KMS-11 (cell line): ENCODE data around the gene MGAT4A.

Experiments used
- H2AFZ ChIP-seq: fragments of 200-600 bp; sonication (generic); 2 replicates; pipeline ENCODE4 v1.6.1; 2016; ENCODE audit warnings: antibody characterized with exemption, mixed run types, low read depth
- H3K27ac ChIP-seq: fragments of 200-600 bp; sonication (generic); 2 replicates; pipeline ENCODE4 v1.6.1; 2016; ENCODE audit warnings: mild to moderate bottlenecking, mixed run types
- H3K27me3 ChIP-seq: fragments of 200-600 bp; sonication (generic); 2 replicates; pipeline ENCODE4 v1.6.1; 2017; ENCODE audit warnings: mild to moderate bottlenecking, low read depth, mixed run types, moderate library complexity; ENCODE audit not compliant: insufficient read depth
- H3K36me3 ChIP-seq: fragments of 200-600 bp; sonication (generic); 2 replicates; pipeline ENCODE4 v1.6.1; 2017; ENCODE audit warnings: mild to moderate bottlenecking, mixed run types; ENCODE audit not compliant: insufficient read depth
- H3K4me1 ChIP-seq: fragments of 200-600 bp; sonication (generic); 2 replicates; pipeline ENCODE4 v1.6.1; 2016; ENCODE audit warnings: mild to moderate bottlenecking, low read depth, mixed run types; ENCODE audit not compliant: poor library complexity, severe bottlenecking
- H3K4me2 ChIP-seq: fragments of 200-600 bp; sonication (generic); 2 replicates; pipeline ENCODE4 v1.7.0; 2016; ENCODE audit warnings: mild to moderate bottlenecking, mixed run types
- H3K4me3 ChIP-seq: fragments of 200-600 bp; sonication (generic); IDR thresholded peaks from 2 replicates; pipeline ENCODE4 v1.6.1; 2017; ENCODE audit warnings: low read depth, low read length, mixed read lengths; ENCODE audit not compliant: insufficient read depth
- H3K79me2 ChIP-seq: fragments of 200-600 bp; sonication (generic); 2 replicates; pipeline ENCODE4 v1.6.1; 2016; ENCODE audit warnings: low read depth, mixed run types; ENCODE audit not compliant: insufficient read depth
- H3K9ac ChIP-seq: fragments of 200-600 bp; sonication (generic); 2 replicates; pipeline ENCODE4 v1.6.1; 2016; ENCODE audit warnings: mild to moderate bottlenecking, mixed run types
- H4K20me1 ChIP-seq: fragments of 200-600 bp; sonication (generic); 2 replicates; pipeline ENCODE4 v1.6.1; 2016; ENCODE audit warnings: mild to moderate bottlenecking, mixed run types; ENCODE audit not compliant: insufficient read depth
- TF ChIP-seq, protein P1 (sequence below): fragments of 200-600 bp; sonication (generic); conservative IDR thresholded peaks from 2 replicates; pipeline ENCODE4 v1.6.1; 2017; ENCODE audit warnings: low read depth, mild to moderate bottlenecking, antibody characterized with exemption, low read length, moderate library complexity, mixed read lengths

Gene MGAT4A

GRCh38 chr2:98695255-98695654 lies 35.7 kb downstream of the MGAT4A start:
- Histone ChIP-seq H3K27ac (no peak overlapping the region), H3K4me2 (no peak overlapping the region), H3K4me1 (no peaks in the 10 kb centered on the region), H3K4me3 (no peak overlapping the region), H2AFZ (no peak overlapping the region), H3K9ac (no peak overlapping the region), H4K20me1 (no peaks in the 10 kb centered on the region), H3K36me3 (no peaks in the 10 kb centered on the region), H3K79me2 (no peaks in the 10 kb centered on the region), H3K27me3 (no peaks in the 10 kb centered on the region)
- TF ChIP-seq, protein P1, sequence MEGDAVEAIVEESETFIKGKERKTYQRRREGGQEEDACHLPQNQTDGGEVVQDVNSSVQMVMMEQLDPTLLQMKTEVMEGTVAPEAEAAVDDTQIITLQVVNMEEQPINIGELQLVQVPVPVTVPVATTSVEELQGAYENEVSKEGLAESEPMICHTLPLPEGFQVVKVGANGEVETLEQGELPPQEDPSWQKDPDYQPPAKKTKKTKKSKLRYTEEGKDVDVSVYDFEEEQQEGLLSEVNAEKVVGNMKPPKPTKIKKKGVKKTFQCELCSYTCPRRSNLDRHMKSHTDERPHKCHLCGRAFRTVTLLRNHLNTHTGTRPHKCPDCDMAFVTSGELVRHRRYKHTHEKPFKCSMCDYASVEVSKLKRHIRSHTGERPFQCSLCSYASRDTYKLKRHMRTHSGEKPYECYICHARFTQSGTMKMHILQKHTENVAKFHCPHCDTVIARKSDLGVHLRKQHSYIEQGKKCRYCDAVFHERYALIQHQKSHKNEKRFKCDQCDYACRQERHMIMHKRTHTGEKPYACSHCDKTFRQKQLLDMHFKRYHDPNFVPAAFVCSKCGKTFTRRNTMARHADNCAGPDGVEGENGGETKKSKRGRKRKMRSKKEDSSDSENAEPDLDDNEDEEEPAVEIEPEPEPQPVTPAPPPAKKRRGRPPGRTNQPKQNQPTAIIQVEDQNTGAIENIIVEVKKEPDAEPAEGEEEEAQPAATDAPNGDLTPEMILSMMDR = no peak

GRCh38 chr2:98693477-98693876 lies 37.5 kb downstream of the MGAT4A start:
- Histone ChIP-seq H3K9ac (no peak overlapping the region), H4K20me1 (no peaks in the 10 kb centered on the region), H3K4me3 (no peak overlapping the region), H3K4me2 (no peak overlapping the region), H3K27me3 (no peaks in the 10 kb centered on the region), H3K36me3 (no peaks in the 10 kb centered on the region), H2AFZ (no peak overlapping the region), H3K27ac (no peak overlapping the region), H3K4me1 (no peaks in the 10 kb centered on the region), H3K79me2 (no peaks in the 10 kb centered on the region)
- TF ChIP-seq, protein P1 = no peak

DNA sequence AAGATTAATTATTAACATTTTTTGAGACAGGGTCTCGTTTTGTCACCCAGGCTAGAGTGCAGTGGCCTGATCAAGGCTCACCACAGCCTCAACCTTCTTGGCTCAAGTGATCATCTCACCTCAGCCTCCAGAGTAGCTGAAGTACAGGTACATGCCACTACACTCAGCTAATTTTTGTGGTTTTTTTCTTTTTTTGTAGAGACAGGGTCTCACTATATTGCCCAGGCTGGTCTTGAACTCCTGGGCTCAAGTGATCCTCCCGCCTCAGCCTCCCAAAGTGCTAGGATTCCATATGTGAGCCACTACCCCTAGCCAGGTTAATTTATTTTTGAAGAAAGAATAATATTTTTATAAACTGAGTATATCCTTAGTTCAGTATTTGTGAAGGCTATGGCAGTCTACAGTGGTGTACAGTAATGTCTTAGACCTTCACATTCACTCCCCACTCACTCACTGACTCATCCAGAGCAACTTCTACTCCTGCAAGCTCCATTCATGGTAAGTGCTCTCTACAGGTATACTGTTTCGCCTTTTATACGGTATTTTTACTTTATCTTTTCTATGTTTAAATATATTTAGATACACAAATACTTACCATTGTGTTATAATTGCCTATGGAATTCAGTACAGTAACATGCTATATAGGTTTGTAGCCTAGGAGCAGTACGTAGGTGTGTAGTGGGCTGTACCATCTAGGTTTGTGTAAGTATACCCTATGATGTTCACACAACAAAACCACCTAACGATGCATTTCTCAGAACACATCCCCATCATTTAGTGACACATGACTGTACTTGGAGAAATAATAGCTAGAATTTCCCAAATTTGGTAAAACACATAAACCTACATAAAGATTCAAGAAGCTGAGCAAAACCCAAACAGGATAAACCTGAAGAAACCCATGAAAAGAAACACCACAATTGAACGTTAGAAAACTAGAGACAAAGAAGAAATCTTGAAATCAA lies 38.6 kb downstream of the MGAT4A start:
- Histone ChIP-seq H3K4me2 (no peak overlapping the region), H2AFZ (no peak overlapping the region), H3K27me3 (no peaks in the 10 kb centered on the region), H4K20me1 (no peaks in the 10 kb centered on the region), H3K9ac (no peak overlapping the region), H3K79me2 (no peaks in the 10 kb centered on the region), H3K27ac (no peak overlapping the region), H3K4me1 (no peaks in the 10 kb centered on the region), H3K4me3 (no peak overlapping the region), H3K36me3 (no peaks in the 10 kb centered on the region)
- TF ChIP-seq, protein P1 = no peak

DNA sequence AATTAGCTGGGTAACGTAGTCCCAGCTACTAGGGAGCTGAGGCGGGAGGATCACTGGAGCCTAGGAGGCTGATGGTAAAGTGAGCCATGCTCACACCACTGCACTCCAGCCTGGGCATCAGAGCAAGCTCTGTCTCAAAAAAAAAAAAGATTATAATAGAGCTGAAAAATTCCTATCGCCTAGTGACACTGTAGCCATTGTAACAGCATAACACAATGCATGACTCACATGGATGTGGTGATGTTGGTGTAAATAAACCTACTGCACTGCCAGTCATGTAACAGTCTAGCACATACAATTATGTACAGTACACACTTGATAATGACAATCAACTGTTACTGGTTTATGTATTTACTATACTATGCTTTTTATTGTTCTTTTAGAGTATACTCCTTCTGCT lies 39.6 kb downstream of the MGAT4A start:
- no peak overlapping the region for H3K4me2 ChIP-seq
- H3K9ac ChIP-seq = no peak overlapping the region
- H3K27ac ChIP-seq = no peak overlapping the region
- H3K4me1 ChIP-seq = no peaks in the 10 kb centered on the region
- no peaks in the 10 kb centered on the region for H3K79me2 ChIP-seq
- H3K27me3 ChIP-seq = no peaks in the 10 kb centered on the region
- no peaks in the 10 kb centered on the region for H4K20me1 ChIP-seq
- H2AFZ ChIP-seq = no peak overlapping the region
- H3K4me3 ChIP-seq = no peak overlapping the region
- H3K36me3 ChIP-seq = no peaks in the 10 kb centered on the region
- TF ChIP-seq, protein P1 = no peak
